ENCODE data around the gene MEGF11.

Gene MEGF11

DNA sequence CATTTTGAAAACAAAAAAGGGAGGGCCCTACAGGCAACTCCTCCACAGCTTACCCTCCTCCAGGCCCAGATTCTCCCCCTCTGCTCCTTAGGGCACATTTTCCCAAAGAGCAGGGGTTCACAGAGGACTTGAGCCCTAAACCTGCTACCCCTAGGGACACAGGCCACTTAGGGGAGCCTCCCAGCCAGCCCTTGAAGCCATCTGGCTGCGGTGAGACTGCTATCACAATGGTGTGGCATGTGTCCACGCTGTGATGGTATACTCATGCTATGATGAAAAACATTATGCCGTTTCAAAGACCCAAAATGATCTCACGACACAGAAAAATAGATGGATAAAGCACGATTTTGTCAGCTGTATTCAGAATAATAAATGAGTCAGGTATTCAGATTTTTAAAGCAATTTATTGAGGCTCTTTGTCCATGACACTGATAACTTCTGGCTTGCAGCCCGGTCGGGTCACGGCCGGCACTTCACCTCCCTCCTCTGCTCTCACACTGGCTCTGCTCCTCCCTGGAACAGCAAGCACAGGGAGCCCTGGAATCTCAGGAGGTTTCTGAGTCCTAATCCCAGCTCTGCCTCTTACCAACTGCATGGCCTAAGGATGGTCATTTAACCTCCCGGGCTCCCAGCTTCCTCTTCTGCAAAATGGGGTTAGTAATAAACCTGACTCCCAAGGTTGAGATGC, 115.3 kb downstream of the MEGF11 start:
- no peak for DNase-seq

GRCh38 chr15:66136948-66137347, 116.6 kb downstream of the MEGF11 start:
- no peak for DNase-seq

DNA sequence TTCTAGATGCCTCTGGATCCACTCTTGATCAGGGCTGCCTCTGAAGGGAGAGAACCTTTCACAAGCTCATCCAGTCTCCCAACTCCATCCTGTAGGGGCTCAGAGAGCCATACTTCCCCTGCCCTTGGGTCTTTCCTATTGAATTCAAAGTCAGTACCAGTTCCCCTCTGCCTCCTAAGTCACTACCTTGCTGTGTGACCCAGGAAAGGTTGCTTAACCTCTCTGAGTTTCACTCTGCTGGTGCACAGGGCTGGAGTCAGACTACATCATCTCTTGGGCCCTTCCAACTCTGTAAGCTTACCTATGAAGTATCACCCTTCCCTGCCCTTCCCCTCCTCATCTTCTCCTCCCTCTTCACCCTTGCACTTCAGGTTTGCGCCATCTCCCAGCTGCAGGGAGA, 117.9 kb downstream of the MEGF11 start:
- no peak for DNase-seq

DNA sequence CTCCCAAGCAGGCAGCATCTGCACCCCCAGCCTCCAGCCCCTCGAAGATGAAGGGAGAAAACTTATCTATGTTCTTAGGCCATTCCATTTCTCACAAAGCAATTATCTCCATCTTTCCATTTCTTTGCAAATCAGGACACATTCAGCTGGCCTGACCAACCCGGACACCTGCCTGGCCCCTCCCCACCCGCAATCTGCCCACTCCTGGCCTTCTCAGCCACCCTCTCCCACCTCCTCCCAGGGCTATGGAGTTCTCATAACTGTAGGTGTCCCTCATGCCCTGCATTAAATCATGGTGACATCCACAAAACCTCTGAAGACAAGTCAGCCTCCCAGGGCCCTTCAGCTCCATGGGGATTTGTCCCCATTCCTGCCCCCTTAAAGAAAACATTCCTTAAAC, 119.3 kb downstream of the MEGF11 start:
- no peak for DNase-seq

GRCh38 chr15:66133247-66133885, 120.2 kb downstream of the MEGF11 start:
- DNase-seq, result no peak

GRCh38 chr15:66132251-66132816, 121.2 kb downstream of the MEGF11 start:
- no peak for DNase-seq

- no peak for DNase-seq
These were observed 121.7 kb downstream of the MEGF11 start for GRCh38 chr15:66131831-66132230.

- DNase-seq, result no peak
These were observed 122.3 kb downstream of the MEGF11 start for GRCh38 chr15:66131200-66131599.

DNA sequence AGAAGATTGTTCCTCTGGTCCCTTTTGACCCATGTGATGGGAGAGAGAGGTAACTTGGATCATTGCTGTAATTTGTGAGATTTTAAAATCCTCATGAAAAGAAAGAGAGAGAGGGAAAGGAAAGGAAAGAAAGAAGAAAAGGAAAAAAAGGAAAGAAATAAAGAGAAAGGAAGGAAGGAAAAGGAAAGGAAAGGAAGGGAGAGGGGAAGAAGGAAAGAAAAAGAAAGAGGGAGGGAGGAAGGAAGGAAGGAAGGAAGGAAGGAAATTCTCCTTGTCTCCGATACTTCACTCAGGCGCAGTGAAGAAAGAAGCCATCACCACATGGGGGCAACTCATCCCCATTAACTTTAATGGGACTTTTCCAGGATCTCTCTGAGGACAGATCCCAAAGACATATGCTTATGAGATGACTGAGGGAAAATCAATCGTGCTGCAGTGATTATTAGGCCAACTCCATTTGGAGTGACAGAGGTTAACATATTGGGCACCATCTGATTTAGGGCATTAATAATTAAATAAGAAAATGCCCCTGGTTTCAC, 123.0 kb downstream of the MEGF11 start:
- DNase-seq, result no peak

- DNase-seq, result no peak
These were observed 124.0 kb downstream of the MEGF11 start for GRCh38 chr15:66129586-66129985.

GRCh38 chr15:66128116-66128680, 125.4 kb downstream of the MEGF11 start:
- DNase-seq, result no peak

DNA sequence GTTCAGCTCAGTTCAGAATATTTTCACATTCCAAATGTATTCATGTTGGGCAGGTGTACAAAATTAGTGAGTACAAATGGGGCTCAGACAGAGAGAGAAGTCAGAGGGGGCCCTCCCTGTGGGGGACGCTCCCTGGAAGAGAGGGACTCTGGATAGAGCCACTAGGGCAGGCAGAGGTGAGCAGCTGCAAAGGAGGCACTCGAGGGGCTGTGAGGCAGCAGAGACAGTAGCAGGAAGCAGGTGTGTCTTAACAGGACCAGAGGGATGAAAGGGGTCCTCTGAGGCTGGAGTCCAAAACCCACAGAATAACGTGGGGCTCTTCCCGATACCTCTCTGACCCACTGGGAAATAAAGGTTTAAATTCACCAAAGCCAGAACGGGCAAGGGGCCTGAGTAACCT, 127.1 kb downstream of the MEGF11 start:
- DNase-seq, result no peak

GRCh38 chr15:66126031-66126441, 127.5 kb downstream of the MEGF11 start:
- no peak for DNase-seq

GRCh38 chr15:66124651-66125050, 128.9 kb downstream of the MEGF11 start:
- DNase-seq, result no peak

GRCh38 chr15:66123799-66124198, 129.8 kb downstream of the MEGF11 start:
- no peak for DNase-seq

- DNase-seq, result no peak
These were observed 133.1 kb downstream of the MEGF11 start for GRCh38 chr15:66120422-66120821.

GRCh38 chr15:66117841-66118240, 135.7 kb downstream of the MEGF11 start:
- no peak for DNase-seq

- DNase-seq, result no peak
These were observed 137.9 kb downstream of the MEGF11 start for GRCh38 chr15:66115568-66116206.

- no peak for DNase-seq
These were observed 138.6 kb downstream of the MEGF11 start for GRCh38 chr15:66114863-66115425.

- no peak for DNase-seq
These were observed 141.2 kb downstream of the MEGF11 start for GRCh38 chr15:66112388-66112787.

DNA sequence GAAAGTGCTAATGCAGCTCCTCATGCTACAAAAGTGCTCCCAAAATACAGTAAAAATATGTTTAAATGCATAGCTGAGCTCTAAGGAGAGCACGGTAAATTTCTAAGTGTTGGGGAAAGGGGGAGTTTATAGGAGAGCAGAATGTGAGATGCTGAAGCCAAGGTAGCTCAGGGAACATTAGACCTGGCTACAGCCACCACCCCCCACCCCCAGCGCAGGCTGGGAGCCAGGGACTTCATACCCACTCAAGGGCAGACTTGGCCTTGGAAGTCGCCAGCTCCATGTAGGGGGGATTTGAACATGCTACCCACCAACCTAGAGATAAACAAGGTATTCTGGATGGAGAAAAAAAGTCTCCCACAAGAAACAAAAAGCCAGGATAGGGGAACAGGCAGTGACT, 142.2 kb downstream of the MEGF11 start:
- DNase-seq, result no peak

- no peak for DNase-seq
These were observed 142.7 kb downstream of the MEGF11 start for GRCh38 chr15:66110864-66111263.

- DNase-seq, result no peak
These were observed 143.7 kb downstream of the MEGF11 start for GRCh38 chr15:66109826-66110225.

Data from stimulated activated CD4-positive, alpha-beta T cell treated with anti-CD3 and anti-CD28 coated beads, Interleukin-4, amount 100 ng/mL, for 1 hour (primary cell).